HL-60 (cell line): ENCODE results near the gene ZFP62.

ENCODE experiments used
- GABPA ChIP-seq: IDR thresholded peaks from 2 replicates; pipeline ENCODE4 v1.6.1; 2012; ENCODE audit warnings: low read depth
- POLR2AphosphoS5 ChIP-seq: IDR thresholded peaks from 2 replicates; pipeline ENCODE4 v1.6.1; 2012; ENCODE audit warnings: low read depth
- TF ChIP-seq, protein P1 (sequence below): IDR thresholded peaks from one replicate; pipeline ENCODE4 v1.5.1; 2011; ENCODE audit warnings: low read length, control low read depth, inconsistent platforms; ENCODE audit not compliant: insufficient read depth
- TF ChIP-seq, protein P2 (sequence below): IDR thresholded peaks from 2 replicates; pipeline ENCODE4 v1.6.1; 2012; ENCODE audit warnings: low read depth; ENCODE audit not compliant: insufficient replicate concordance

DNA sequence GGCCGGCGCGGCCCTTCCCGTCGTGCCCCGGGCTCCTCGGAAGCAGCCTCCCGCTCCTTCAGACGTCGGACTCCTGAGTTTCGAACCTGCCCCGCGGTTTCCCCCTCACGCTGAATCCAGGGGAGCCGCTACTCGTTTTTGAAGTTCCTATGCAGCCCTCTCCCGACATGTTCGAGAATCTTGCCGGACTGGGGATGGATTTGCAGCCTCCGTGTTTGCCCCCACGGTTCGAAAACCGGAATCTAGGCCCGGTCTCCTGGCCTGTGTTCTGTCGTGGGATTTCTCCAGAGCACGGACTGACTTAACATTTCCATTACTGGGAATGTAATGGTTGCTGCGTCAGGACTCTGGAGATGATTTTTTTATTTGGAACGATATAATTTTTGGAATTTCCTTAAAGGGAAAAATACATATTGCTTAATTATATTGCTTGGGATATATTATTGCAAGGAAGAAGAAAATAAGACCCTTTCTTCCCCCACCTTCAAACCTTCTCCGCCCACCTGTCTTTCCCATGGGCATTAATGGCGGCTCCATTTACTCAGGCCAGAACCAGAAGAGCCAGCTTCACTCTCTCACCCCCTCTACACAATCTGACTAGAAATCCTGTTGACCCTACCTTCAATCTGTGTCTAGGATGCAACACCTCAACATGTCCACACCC lies 50.0 kb downstream of the ZFP62 start:
- TF ChIP-seq, protein P1, sequence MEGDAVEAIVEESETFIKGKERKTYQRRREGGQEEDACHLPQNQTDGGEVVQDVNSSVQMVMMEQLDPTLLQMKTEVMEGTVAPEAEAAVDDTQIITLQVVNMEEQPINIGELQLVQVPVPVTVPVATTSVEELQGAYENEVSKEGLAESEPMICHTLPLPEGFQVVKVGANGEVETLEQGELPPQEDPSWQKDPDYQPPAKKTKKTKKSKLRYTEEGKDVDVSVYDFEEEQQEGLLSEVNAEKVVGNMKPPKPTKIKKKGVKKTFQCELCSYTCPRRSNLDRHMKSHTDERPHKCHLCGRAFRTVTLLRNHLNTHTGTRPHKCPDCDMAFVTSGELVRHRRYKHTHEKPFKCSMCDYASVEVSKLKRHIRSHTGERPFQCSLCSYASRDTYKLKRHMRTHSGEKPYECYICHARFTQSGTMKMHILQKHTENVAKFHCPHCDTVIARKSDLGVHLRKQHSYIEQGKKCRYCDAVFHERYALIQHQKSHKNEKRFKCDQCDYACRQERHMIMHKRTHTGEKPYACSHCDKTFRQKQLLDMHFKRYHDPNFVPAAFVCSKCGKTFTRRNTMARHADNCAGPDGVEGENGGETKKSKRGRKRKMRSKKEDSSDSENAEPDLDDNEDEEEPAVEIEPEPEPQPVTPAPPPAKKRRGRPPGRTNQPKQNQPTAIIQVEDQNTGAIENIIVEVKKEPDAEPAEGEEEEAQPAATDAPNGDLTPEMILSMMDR: no peak
- TF ChIP-seq GABPA (no peak), POLR2AphosphoS5 (no peak; the same call in 1 of the 2 replicates)
- TF ChIP-seq, protein P2, sequence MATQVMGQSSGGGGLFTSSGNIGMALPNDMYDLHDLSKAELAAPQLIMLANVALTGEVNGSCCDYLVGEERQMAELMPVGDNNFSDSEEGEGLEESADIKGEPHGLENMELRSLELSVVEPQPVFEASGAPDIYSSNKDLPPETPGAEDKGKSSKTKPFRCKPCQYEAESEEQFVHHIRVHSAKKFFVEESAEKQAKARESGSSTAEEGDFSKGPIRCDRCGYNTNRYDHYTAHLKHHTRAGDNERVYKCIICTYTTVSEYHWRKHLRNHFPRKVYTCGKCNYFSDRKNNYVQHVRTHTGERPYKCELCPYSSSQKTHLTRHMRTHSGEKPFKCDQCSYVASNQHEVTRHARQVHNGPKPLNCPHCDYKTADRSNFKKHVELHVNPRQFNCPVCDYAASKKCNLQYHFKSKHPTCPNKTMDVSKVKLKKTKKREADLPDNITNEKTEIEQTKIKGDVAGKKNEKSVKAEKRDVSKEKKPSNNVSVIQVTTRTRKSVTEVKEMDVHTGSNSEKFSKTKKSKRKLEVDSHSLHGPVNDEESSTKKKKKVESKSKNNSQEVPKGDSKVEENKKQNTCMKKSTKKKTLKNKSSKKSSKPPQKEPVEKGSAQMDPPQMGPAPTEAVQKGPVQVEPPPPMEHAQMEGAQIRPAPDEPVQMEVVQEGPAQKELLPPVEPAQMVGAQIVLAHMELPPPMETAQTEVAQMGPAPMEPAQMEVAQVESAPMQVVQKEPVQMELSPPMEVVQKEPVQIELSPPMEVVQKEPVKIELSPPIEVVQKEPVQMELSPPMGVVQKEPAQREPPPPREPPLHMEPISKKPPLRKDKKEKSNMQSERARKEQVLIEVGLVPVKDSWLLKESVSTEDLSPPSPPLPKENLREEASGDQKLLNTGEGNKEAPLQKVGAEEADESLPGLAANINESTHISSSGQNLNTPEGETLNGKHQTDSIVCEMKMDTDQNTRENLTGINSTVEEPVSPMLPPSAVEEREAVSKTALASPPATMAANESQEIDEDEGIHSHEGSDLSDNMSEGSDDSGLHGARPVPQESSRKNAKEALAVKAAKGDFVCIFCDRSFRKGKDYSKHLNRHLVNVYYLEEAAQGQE: peak; percentile 34
